CD4-positive, alpha-beta T cell treated with Interleukin-12 subunit alpha and Interleukin-12 subunit beta, for 1 hour (primary cell): ENCODE results near the gene MLH3.

Experiments used
- DNase-seq: peaks from one replicate; pipeline ENCODE4 v3.0.0-alpha.2; 2020

MLH3 gene

DNA sequence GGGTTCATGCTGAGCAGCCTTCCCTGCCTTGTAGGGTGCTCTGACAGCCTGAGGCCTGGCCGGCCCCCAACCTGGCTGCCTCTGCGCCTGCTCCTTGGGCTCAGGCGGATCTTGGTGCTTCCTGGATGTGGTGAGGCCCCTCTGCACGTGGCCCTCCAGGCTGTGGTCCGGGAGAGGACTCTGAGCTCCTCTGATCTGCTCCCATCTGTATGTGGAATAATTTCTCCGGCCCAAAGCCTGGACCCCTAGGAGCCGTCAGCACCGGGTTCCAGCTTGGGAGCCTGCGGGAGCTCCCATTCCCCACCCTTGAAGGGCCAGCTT lies 69.8 kb downstream of the MLH3 start:
- no peak for DNase-seq

DNA sequence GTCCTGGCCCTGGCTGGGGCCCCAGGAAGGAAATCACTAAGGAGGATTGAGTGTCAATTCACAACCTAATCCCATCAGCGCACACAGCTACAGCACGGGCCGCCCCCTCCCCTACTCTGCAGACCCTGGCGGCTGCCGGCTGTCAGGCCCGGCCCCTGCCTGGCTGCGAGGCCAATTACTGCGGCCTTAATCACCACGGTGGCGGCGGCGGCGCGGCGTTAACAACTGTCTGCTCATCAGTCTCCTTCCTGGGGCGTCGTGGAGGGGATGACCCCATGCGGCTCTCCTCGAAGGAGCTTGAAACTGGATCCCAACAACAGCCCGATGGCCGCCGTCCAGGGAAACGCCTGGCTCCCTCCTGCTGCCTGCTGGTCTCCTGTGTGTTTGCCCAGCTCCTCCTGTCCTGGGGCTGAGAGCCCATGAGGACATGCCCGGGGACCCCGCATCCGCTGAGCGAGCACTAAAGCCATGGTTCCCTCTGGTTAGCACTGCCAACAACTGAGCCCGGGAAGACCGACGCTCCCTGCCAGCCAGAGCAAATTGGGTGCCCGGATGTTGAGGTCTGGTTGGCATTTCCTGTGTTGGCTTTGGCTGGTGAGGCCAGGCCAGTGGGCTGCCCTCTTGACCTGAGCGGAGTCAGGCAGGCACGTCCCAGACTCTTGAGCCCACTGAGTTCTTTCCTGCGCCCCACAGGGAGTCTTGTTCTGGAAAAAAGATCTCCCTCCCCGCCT lies 70.4 kb downstream of the MLH3 start:
- DNase-seq: no peak

DNA sequence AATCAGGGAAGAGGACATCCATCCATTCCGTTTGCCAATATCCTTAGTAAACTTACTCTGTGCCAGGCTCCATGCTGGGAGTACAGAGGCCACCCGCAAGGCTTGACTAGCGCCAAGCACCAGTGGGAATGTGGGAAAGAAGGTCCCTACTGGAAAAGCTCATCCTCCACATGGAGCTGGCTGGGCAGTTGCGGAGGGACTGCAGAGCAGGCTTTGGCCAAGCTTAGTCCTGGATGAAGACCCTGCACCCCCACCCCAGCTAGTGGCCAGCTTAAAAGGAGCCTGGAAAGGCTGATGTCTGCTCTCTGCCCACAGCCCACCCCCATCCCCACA lies 70.9 kb downstream of the MLH3 start:
- DNase-seq: no peak

DNA sequence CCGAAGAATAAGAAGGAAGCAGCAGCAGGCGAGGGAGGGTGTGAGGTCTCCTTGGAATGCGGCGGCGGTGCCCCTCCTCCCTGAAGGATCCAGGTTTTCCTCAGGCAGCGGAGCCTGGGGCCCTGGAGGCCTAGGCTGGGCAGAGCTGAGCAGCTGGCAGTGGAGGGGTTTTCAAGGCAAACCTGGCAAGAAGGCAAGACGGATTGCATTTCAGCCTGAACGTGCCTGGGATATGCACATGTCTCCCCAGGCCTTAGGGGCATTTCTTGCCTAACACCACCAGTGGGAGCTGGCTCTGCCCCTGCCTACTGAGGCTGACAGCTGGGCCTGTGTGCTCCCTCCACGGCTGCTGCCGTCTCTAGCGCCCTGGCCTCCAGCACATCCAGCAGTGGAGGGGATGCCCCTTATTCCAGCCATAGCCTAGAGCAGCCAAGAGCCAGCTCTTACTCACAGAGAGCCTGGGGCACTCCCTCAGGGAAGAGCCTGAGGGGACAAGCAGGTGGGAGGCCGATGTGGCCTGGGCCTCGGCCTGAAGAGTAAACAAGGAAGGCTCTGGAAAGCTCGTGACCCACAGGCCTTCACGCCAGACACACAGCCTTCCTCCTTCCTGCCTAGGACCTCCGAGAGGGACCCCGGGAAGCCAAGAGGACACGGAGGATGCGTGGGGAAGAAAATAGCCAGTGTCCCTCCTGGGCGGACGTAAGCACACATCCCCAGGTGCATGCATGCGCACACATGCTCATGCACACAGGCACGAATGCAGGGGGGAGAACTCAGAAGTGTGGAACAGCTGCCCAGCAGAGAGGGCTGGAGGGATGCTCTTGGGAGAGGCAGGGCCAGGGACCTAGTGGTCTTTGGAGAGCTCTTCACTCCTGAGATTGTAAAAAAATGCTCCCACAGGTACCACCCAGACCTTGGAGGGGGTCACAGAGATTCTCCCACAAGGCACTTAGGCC lies 71.5 kb downstream of the MLH3 start:
- DNase-seq: no peak

DNA sequence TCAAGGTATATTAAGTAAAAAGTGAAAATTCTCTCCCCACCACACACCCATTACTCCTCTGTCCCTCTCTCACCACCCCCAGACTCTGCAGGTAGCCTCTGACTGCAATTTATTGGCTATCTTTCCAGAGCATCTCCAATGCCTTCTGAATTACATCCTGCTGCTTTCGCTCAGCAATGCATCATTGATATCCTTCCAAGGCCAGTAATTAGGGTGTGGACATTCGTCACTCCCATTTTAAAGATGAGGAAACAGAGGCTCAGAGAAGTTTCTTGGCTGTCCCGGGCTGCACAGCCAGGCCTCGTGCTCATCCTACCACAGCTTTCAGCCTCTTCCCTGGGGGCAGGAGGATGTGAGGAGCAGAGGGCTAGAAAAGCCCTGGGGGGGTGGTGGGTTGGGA lies 72.2 kb downstream of the MLH3 start:
- DNase-seq: no peak

DNA sequence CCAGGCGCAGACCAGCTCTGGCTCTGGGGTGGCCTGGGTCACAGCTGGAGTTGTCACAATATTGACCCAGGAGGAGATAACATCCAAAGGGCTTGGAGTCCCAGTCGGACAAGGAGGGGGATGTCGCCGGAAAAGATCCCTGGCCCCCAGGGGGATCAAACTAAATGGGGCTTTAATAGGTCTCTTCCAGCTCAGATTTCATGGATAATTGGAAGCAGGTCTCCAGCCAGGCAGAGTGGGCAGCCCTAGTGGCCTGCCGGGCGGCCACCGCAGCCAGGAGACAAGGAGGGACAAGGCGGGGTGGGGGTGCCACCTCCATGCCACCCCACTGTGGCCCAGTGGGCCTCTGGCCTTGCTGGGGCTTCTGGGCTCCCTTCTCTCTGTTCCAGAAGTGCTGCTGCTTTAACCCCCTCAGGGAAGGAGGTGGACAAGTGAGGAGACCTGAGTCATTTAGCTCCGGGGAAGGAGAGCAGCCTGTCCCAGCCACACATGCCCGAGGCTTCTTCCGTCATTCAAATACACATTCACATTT lies 72.8 kb downstream of the MLH3 start:
- DNase-seq: no peak

DNA sequence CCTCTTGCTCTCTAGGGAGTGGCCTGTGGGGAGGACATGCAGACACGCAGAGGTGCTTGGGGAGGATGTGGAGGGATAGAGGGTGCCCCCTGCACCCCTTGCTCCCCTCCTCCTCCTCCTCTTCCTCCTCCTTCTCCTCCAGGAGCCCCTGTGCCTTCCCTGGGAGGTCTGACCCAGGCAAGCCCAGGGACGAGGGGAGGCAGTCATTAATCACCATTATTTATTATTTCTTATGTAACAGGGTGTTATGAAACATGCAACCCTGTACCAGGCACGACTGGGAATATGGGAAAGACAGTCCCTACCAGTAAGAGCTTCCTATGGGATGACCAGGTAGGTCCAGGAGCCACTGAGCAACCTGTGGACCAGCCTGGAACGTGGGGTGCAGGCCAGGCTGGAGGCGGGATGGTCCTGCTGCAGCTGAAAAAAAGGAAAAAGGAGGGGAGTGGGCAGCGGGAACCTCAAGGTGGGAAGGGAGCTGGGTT lies 73.3 kb downstream of the MLH3 start:
- no peak for DNase-seq

DNA sequence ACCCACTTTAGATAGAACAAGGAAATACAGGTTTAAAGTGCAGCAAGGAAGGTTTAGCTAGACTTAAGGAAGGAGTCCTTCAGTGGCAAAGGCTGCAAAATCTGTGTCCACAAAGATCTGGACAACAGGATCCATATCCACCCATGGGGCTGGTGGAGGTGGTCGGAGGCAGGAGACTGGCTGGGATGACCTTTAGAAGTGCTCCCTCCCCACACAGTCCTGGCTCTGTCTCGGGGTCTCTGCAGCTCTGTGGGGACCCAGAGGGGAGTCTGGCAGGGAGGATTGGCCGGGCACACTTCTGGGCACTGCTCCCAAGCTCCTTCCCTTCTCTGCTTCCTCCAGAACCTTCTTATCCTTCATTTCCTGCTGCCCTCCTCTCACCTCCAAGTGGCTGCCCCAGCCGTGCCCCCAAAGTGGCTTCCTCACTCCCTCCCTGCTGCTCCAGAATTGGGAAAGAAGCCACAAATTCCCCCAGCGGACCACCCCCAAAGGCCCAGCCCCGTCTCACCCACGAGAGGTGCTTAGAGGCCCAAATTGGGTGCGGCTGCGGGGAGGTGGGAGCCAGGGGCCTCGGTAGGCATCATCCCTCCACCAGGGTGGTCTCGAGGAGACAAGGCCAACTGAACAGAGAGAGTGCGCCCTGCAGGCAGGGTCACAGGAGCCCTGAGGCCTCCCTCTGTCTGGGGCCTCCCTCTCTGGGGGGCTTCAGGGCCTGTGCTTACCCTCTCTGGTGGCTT lies 73.9 kb downstream of the MLH3 start:
- no peak for DNase-seq

DNA sequence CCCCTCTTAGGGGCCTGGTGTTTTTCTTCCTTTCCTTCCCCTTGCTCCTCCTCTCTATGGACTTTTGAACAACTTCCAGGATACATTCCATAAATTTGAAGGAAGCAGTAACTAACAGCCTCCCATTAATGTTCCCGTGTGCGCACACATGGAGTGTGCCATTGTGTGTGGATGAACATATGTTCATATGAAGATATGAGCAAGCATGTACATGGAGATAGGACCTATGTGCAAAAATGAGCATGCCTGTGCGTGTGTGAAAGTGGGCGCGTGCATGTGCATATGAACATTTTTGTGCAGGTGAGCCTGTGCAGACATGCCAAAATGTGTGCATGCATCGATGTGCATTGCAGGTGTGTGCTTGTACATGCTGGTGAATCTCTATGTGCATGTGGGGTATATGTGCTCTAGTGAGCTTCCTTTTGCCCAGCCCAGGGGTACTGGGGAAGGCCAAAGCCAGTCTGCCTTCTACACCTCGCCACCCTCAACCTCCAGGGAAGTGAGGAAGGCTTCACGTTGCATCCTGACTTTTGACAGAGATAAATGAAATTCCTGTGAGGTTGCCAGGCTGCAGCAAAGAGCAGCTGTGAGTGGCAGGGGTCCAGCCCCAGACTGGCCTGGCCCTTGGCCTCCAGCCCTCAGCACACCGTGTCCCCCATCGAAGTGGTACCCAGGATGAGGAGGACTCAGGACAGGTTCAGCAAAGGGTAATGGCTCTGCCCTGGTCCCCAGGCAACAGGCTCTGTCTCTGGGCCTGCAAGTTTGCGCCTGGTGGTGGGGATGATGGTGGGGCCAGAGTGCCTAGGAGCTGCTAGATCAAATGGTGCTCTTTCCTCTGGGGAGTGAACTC lies 74.8 kb downstream of the MLH3 start:
- DNase-seq: no peak

DNA sequence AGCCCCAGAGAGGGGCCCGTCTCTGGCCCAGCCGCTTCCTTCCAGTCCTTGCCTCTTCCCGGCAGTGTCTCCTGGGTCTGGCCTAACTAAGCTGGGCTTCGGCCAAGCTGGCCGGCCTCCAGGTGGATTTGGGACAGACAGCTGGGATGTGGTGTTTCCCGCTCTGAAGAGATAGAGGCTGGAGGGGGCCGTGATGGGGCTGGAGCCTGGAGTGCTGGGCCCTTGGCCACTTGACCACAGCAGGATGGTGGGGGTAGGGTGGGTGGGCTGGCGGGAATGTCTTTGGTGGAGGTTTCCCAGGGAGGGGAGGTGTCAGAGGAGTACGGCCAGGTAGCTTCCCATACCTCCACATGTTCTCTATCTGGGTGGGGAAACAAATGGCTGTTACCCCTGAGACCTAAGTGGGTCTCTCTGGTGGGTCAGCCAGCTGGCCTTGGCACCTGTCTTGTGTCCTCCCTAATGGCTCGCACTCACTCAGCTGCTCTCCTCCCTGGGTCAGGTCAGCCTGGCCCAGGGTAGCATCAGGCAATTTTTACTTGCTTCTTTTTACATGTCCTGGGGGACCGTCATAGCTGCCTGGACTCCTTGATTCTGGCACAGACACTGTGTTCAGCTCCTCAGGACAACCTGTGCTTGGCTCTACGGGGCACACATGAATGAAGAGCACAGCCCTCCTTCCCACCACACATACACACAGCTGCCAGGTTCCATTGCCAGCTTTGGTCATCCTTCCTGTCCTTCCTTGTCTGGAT lies 76.0 kb downstream of the MLH3 start:
- no peak for DNase-seq

DNA sequence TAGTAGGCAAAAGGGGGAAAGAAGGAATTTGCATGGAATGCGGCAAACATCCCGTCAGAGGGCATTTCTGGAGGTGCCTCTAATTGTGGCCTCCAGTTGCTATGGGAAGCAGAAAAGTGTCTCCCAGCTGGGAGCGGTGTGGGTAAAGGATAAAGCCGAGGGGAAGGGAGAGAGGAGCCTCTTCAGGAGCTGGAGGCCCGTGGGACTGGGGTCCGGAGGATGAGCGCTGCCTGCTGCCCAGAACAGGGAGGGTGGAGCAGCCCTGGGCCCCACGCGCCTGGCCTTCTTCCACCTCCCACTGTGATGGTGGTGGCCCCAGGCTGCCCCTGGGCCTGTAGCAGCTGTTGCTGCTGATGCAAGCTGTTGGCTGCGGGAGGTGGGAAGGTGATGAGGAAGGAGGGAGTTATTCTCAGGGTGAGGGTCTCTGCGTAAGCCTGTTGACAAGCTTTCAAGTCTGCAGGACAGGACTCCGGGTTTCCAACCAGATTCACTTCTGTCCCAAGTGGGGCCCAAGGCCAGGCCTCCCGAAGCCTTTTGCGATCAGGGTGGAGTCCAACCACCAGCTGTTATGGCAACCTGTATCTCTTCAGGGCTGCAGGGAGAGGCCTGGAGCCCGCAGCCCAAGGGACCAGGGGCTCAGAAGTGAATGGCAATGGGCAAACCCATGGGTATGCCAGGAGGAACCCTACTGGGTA lies 76.8 kb downstream of the MLH3 start:
- DNase-seq: no peak

DNA sequence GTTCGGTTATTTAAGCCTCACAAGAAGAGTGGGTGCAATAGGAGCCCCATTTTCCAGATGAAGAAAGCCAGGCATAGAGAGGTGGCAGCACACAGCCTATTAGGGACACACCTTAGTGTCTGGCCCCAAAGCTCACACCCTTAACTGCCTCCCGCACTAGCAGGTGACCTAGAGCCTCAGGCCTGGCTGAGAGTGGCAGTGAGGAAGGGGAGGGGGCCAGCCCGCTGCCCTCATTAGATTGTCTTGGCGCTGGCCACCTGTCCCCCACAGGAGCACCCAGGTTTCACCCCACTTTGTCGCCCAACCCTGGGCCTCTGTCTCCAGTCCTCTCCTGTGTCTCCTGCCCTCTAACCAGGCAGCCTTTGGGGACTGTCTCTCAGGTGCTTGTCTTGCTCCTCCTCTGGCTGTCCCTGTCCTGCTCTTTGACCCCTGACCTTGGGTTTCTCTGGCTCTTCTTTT lies 77.3 kb downstream of the MLH3 start:
- no peak for DNase-seq

DNA sequence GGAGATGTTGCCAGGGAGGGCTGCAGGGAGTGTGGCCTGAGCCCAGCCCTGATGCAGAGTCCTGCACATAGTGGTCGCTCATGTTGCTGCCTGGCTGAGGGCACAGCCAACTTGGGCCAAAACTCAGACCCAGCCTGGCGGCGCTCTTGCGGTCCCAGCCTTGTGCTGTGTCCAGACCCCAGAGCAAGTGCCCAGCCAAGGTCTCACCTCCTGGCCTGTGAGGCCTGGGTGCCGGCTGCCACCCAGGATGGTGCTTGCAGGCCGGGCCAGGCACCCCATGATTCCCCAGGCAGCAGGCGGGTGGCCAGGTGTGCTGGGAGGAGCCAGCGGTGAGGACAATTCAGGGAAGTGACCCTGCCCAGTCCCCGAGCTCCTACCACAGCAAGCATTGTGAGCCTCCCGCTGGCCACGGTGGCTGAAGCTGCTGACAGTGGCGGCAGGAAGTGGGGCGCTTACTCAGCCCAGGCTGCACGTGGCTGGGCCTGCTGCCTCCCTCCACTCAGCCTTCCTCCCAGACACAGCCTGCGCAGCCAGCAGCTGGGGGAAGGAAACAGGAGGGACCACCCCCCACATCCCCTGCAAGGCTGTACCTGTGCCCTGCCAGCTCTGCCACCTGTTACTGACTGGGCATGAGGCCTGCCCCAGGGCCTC lies 78.1 kb downstream of the MLH3 start:
- no peak for DNase-seq

DNA sequence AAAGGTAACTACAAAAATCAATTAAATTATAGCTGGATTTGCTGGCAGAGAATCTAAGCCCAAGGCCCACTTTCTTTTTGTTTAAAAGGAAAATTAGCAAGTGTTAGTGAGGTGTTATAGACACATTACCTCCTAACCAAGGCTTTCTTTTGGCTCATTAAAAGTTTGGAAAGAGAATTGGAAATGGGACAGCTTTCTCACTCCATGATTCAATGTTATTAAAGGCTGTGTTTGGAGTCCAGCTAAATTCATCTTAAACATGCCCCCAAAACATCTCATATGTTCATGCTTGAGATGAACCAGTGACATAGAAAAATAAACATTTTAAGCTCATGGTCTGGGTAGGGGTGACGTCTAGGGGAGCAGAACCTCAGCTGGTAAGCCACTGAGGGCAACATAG lies 82.5 kb downstream of the MLH3 start:
- DNase-seq: no peak

DNA sequence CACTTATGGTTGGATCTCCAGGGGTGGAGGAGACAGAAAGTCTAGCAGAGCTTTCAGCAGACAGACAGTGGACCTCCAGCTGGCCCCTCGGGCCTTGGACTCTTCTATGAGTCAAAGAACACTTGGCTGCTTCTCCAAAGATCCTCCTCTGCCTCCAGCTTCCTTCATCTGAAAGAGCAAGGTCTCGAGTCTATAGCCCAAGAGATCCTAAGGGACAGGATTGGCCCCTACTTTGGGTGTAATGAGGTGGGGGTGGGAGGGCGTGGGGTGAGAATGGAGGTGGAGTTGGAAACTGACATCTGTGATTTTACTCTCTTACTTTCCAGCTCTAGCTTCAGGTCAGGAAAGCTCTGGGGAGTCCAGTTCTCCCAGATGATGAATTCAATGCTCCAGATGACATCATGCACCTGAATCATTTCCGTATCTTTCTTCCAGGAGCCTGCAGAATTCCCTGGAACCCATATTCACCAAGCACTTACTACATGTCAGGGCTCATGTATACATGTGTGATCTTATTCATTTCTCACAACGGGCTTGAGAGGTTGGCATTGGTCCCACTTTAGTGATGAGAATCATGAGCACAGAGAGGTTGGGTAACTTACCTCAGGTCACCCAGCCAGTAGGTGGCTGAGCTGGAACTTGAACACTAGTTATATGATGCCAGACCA lies 85.6 kb downstream of the MLH3 start:
- DNase-seq: no peak

DNA sequence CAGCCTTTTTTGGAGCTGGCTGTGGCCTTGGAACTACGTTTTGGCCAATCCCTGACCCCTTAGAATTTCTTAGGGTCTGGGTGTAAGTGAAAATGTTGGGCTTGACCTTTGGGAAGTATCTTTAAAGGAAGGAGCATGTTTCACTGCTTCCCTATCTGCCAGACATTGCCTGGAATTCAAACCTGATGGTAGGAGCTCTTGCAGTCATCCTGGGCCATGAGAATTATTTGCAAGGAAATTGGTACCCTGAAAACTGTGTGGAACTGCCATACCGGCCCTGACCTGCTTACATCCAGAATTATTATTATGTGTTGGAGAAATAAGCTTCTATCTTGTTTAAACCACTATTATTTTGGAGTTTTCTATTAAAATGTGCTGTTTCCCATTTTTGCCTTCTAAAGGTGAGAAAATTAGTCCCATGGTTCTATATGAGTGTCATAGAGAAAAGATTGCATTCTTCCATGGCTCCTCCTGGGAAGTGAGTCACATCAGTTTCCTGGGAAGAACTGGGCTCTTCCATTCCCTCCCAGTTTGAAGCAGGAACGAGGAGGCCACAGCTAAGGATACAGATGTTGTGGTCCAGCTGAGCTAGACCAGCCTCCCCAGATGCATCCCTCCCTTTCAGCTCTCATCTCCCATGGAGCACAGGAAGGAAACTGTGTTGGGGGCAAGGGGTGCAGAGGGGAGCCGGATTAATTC lies 86.3 kb downstream of the MLH3 start:
- no peak for DNase-seq
